Skeletal muscle cell (primary cell): ENCODE measurements around the gene PERM1.

ENCODE experiments used
- DNase-seq: peaks from one replicate; pipeline ENCODE4 v3.0.0-alpha.2; 2010; ENCODE audit warnings: low read depth
- H3K4me3 ChIP-seq: 2 replicates; pipeline ENCODE4 v1.5.1; 2011; ENCODE audit warnings: low read depth, mild to moderate bottlenecking, control low read depth, low read length, moderate library complexity

The PERM1 gene

GRCh38 chr1:969260-969855 lies 12.5 kb downstream of the PERM1 start:
- DNase-seq = no peak
- H3K4me3 ChIP-seq = no peak overlapping the region

GRCh38 chr1:967466-968343 lies 14.2 kb downstream of the PERM1 start:
- no peak for DNase-seq
- H3K4me3 ChIP-seq = no peak overlapping the region

GRCh38 chr1:966704-967300 lies 15.1 kb downstream of the PERM1 start:
- H3K4me3 ChIP-seq = peak overlapping the region; percentile 63
- DNase-seq = no peak

- DNase-seq = no peak
- peak within 1 kb of the TSS; percentile 63 for H3K4me3 ChIP-seq
Observed at GRCh38 chr1:966135-966703, 15.7 kb downstream of the PERM1 start, which contains the start of gene PLEKHN1. TSS of gene PLEKHN1 (plus strand) at chr1:966482. CDS start at chr1:966532, 50 bp downstream.

GRCh38 chr1:965526-966134 lies 16.3 kb downstream of the PERM1 start:
- H3K4me3 ChIP-seq = no peak overlapping the region
- DNase-seq = no peak

GRCh38 chr1:964691-965525 lies 17.0 kb downstream of the PERM1 start:
- DNase-seq = no peak
- H3K4me3 ChIP-seq = no peak overlapping the region

- no peak for DNase-seq
Observed at GRCh38 chr1:963746-964525, 18.0 kb downstream of the PERM1 start.

GRCh38 chr1:963301-963651 lies 18.6 kb downstream of the PERM1 start:
- H3K4me3 ChIP-seq = no peak overlapping the region
- no peak for DNase-seq

More at GRCh38 chr1:963746-964525, 18.0 kb downstream of the PERM1 start:
- H3K4me3 ChIP-seq = no peak overlapping the region

- H3K4me3 ChIP-seq = no peak overlapping the region
- DNase-seq = no peak
Observed at GRCh38 chr1:962381-963300, 19.3 kb downstream of the PERM1 start.

GRCh38 chr1:961132-961669 lies 20.7 kb downstream of the PERM1 start:
- H3K4me3 ChIP-seq = peak overlapping the region; percentile 74
- no peak for DNase-seq

- DNase-seq = no peak
- peak within 1 kb of the TSS; percentile 74 for H3K4me3 ChIP-seq
Observed at GRCh38 chr1:960363-961131, 21.3 kb downstream of the PERM1 start, which contains the start of gene KLHL17. TSS of gene KLHL17 (plus strand) at chr1:960584. CDS start at chr1:960694, 110 bp downstream.

- H3K4me3 ChIP-seq = peak overlapping the region; percentile 74
- DNase-seq = no peak
Observed at GRCh38 chr1:959731-960362, 22.0 kb downstream of the PERM1 start.

GRCh38 chr1:958823-959730 lies 22.8 kb downstream of the PERM1 start, which contains the start of gene NOC2L:
TSS of gene NOC2L (minus strand) at chr1:959256. CDS start at chr1:959240, 16 bp downstream.
- peak; percentile 47 for DNase-seq
- peak within 1 kb of the TSS; percentile 100 for H3K4me3 ChIP-seq

- H3K4me3 ChIP-seq = no peak overlapping the region
- DNase-seq = no peak
Observed at GRCh38 chr1:956636-957035, 25.3 kb downstream of the PERM1 start.

- no peak for DNase-seq
- no peak overlapping the region for H3K4me3 ChIP-seq
Observed at GRCh38 chr1:955474-955873, 26.4 kb downstream of the PERM1 start.
